Activated naive CD4-positive, alpha-beta T cell treated with anti-CD3 and anti-CD28 coated beads, Interleukin-2, amount 10 ng/mL, durations not matched to agents 7 days and 5 days (primary cell): ENCODE results near the gene VGLL4.

Experiments used
- CTCF ChIA-PET: fragments of 350-600 bp; sonication (Branson Sonifier 250); formaldehyde crosslinking; loops from one replicate; lab custom pipeline; 2021; ENCODE audit warnings: antibody characterized with exemption; lab: Charles Lee
- DNase-seq: peaks from one replicate; pipeline ENCODE4 v3.0.0-alpha.2; 2020
- H3K27ac Mint-ChIP-seq: one replicate; pipeline ENCODE4 v1.8.0; 2021; ENCODE audit warnings: mild to moderate bottlenecking, moderate library complexity, mixed read lengths
- H3K27me3 Mint-ChIP-seq: one replicate; pipeline ENCODE4 v1.8.0; 2021; ENCODE audit warnings: mild to moderate bottlenecking, mixed read lengths
- H3K36me3 Mint-ChIP-seq: one replicate; pipeline ENCODE4 v1.8.0; 2021; ENCODE audit warnings: mixed read lengths
- H3K4me1 Mint-ChIP-seq: one replicate; pipeline ENCODE4 v1.8.0; 2021; ENCODE audit warnings: mixed read lengths
- H3K4me3 Mint-ChIP-seq: one replicate; pipeline ENCODE4 v1.8.0; 2021; ENCODE audit warnings: mild to moderate bottlenecking, moderate library complexity, mixed read lengths
- H3K9me3 Mint-ChIP-seq: one replicate; pipeline ENCODE4 v1.8.0; 2021; ENCODE audit warnings: mixed read lengths

VGLL4 gene

GRCh38 chr3:11661827-11662226, 18.1 kb upstream of the VGLL4 start:
- no peaks in the 10 kb centered on the region for H3K36me3 Mint-ChIP-seq
- DNase-seq = no peak
- no peak overlapping the region for H3K4me3 Mint-ChIP-seq
- H3K9me3 Mint-ChIP-seq = no peaks in the 10 kb centered on the region
- peaks cover 2% of the 10 kb centered on the region for H3K27me3 Mint-ChIP-seq
- no peaks in the 10 kb centered on the region for H3K4me1 Mint-ChIP-seq
- H3K27ac Mint-ChIP-seq = no peak overlapping the region
- CTCF ChIA-PET = no interaction called here

- Mint-ChIP-seq H3K4me3 (no peak overlapping the region), H3K27ac (no peak overlapping the region), H3K36me3 (no peaks in the 10 kb centered on the region), H3K4me1 (no peaks in the 10 kb centered on the region), H3K9me3 (no peaks in the 10 kb centered on the region), H3K27me3 (peaks cover 9% of the 10 kb centered on the region)
- DNase-seq = no peak
- CTCF ChIA-PET = no interaction called here
These were observed 17.4 kb upstream of the VGLL4 start for GRCh38 chr3:11661052-11661656.

DNA sequence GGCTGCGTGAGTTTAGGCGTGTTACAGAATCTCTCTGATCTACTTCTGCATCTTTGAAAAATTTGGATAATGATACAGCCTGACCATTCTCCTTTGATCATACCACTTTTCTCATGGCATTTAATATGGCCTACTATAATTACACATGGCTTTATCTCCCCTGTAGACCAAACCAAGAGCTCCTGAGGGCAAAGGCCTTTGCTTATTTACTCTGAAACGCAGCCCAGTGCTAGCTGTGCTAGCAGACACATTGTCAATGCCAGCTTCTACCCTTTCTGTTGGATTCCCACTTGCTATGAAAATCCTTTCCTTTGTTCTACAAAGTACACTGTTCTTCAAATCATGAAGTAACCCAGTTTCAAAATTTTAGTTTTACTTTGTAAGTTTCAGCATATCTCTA, 16.5 kb upstream of the VGLL4 start:
- H3K9me3 Mint-ChIP-seq = no peaks in the 10 kb centered on the region
- CTCF ChIA-PET = interaction anchor here (0.6 to 0.7 kb wide), 2 partner anchors 17 to 191 kb away, joined by 3 read pairs; no protein-coding TSS in a partner anchor
- no peak for DNase-seq
- H3K27ac Mint-ChIP-seq = no peak overlapping the region
- H3K4me3 Mint-ChIP-seq = no peak overlapping the region
- H3K4me1 Mint-ChIP-seq = no peaks in the 10 kb centered on the region
- peaks cover 9% of the 10 kb centered on the region for H3K27me3 Mint-ChIP-seq
- no peaks in the 10 kb centered on the region for H3K36me3 Mint-ChIP-seq

DNA sequence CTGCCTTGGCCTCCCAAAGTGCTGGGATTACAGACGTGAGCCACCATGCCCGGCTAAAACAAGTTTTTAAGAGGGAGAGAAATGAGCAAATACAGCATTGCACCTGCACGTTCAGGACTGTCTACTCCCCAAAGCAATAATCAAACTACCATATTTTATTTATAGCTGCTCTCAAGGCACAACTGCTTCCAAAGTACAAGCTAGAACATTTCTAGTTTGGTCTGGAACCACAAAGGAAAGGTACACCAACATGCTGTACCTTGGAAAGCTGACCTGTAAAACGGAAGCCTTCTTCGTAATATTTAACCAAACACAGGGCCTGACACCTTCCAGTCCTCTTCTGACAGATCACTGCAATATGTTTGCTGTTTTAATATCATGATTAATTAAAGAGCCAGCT, 14.5 kb upstream of the VGLL4 start:
- Mint-ChIP-seq H3K4me1 (no peaks in the 10 kb centered on the region), H3K36me3 (no peaks in the 10 kb centered on the region), H3K9me3 (no peaks in the 10 kb centered on the region), H3K27me3 (peaks cover 9% of the 10 kb centered on the region), H3K27ac (no peak overlapping the region), H3K4me3 (no peak overlapping the region)
- no peak for DNase-seq
- CTCF ChIA-PET = no interaction called here

GRCh38 chr3:11655196-11655928, 11.6 kb upstream of the VGLL4 start:
- Mint-ChIP-seq H3K27me3 (peaks cover 9% of the 10 kb centered on the region), H3K27ac (no peak overlapping the region), H3K9me3 (no peaks in the 10 kb centered on the region), H3K36me3 (no peaks in the 10 kb centered on the region), H3K4me1 (no peaks in the 10 kb centered on the region), H3K4me3 (no peak overlapping the region)
- CTCF ChIA-PET = interaction anchor here (0.8 to 1.0 kb wide), 2 partner anchors 276 to 320 kb away, joined by 3 read pairs; no protein-coding TSS in a partner anchor
- DNase-seq = peak; percentile 23

DNA sequence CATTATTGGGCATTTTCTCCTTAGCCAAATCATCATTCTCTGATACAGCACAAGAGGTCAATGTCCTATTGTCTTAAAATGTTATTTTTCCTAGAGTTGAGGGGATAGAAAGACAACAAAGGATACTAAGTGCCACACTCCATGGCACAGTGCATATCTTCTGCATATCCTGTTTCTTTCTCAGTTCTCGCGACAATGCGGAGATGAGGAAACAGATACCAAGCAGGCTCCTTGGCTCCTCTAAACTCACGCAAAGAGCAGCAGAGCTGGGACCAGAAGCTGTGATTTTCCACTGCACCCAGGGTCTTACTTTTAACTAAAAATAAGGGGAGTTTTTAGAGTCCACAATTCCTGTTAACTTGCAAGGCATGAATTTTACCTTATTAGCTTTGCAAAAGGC, 10.5 kb upstream of the VGLL4 start:
- peaks cover 9% of the 10 kb centered on the region for H3K27me3 Mint-ChIP-seq
- H3K4me3 Mint-ChIP-seq = no peak overlapping the region
- CTCF ChIA-PET = interaction anchor here (1.3 kb wide), 1 partner anchor 280 kb away, joined by 3 read pairs; no protein-coding TSS in a partner anchor
- no peak for DNase-seq
- H3K27ac Mint-ChIP-seq = no peak overlapping the region
- H3K36me3 Mint-ChIP-seq = no peaks in the 10 kb centered on the region
- no peaks in the 10 kb centered on the region for H3K9me3 Mint-ChIP-seq
- H3K4me1 Mint-ChIP-seq = no peaks in the 10 kb centered on the region

GRCh38 chr3:11653298-11654055, 9.8 kb upstream of the VGLL4 start:
- Mint-ChIP-seq H3K27me3 (peaks cover 9% of the 10 kb centered on the region), H3K27ac (no peak overlapping the region), H3K36me3 (no peaks in the 10 kb centered on the region), H3K9me3 (no peaks in the 10 kb centered on the region), H3K4me3 (no peak overlapping the region), H3K4me1 (no peaks in the 10 kb centered on the region)
- CTCF ChIA-PET = interaction anchor here (1.3 to 1.5 kb wide), 2 partner anchors 274 to 280 kb away, joined by 3 to 9 read pairs; no protein-coding TSS in a partner anchor
- no peak for DNase-seq

DNA sequence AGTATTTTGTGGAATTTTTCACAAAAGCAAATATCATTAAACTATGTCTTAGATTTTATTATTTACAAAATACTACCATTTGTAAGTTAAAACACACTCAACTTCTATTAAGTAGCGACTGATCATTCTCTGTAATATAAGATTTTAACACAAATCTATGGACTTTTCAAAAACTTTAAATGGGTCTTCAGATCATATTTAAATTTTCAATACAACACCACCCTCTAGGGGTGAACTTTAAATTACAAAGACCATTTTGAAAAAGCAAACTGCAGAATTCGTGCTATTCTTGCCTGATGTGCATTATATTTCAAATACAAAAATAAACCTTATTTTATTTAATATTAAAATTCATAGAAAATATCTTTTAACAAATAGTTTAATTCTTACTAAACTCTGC, 8.2 kb upstream of the VGLL4 start:
- no peaks in the 10 kb centered on the region for H3K4me1 Mint-ChIP-seq
- no peak for DNase-seq
- CTCF ChIA-PET = interaction anchor here (0.7 to 5.4 kb wide), 15 partner anchors 20 to 694 kb away, joined by 3 to 61 read pairs (median 5); no protein-coding TSS in a partner anchor
- no peak overlapping the region for H3K4me3 Mint-ChIP-seq
- no peaks in the 10 kb centered on the region for H3K36me3 Mint-ChIP-seq
- H3K9me3 Mint-ChIP-seq = no peaks in the 10 kb centered on the region
- no peak overlapping the region for H3K27ac Mint-ChIP-seq
- H3K27me3 Mint-ChIP-seq = peaks cover 15% of the 10 kb centered on the region

GRCh38 chr3:11651477-11651876, 7.8 kb upstream of the VGLL4 start:
- no peak for DNase-seq
- Mint-ChIP-seq H3K9me3 (no peaks in the 10 kb centered on the region), H3K4me3 (no peak overlapping the region), H3K27me3 (peaks cover 15% of the 10 kb centered on the region), H3K27ac (no peak overlapping the region), H3K4me1 (no peaks in the 10 kb centered on the region), H3K36me3 (no peaks in the 10 kb centered on the region)
- CTCF ChIA-PET = interaction anchor here (0.6 to 5.4 kb wide), 18 partner anchors 21 to 693 kb away, joined by 3 to 61 read pairs (median 4); no protein-coding TSS in a partner anchor

- CTCF ChIA-PET = interaction anchor here (0.8 to 5.4 kb wide), 9 partner anchors 16 to 590 kb away, joined by 3 to 61 read pairs (median 4); no protein-coding TSS in a partner anchor
- peaks cover 12% of the 10 kb centered on the region for H3K27me3 Mint-ChIP-seq
- DNase-seq = no peak
- no peak overlapping the region for H3K4me3 Mint-ChIP-seq
- no peaks in the 10 kb centered on the region for H3K36me3 Mint-ChIP-seq
- H3K9me3 Mint-ChIP-seq = no peaks in the 10 kb centered on the region
- H3K27ac Mint-ChIP-seq = no peak overlapping the region
- no peaks in the 10 kb centered on the region for H3K4me1 Mint-ChIP-seq
These were observed 6.7 kb upstream of the VGLL4 start for GRCh38 chr3:11650391-11650790.

DNA sequence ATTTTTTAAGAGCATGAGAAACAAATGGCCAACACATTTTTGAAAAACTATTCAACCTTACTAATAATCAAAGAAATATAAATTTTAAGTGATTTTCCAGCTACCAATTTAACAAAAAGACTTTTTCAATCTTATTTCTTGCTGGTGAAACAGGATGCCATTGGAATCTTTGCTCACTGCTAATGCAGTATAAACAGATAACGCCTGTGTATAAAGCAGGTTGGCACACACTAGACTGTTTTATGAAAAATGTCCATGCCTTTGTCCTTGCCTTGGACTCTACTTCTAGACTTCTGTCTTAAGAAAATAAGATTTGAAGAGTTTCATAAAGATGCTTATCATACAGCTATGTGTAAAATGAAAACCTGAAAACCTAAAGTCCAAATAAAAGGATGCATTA, 5.0 kb upstream of the VGLL4 start:
- Mint-ChIP-seq H3K27me3 (peaks cover 18% of the 10 kb centered on the region), H3K27ac (no peak overlapping the region), H3K4me1 (peaks cover 5% of the 10 kb centered on the region), H3K9me3 (no peaks in the 10 kb centered on the region), H3K4me3 (no peak overlapping the region), H3K36me3 (no peaks in the 10 kb centered on the region)
- no peak for DNase-seq
- CTCF ChIA-PET = interaction anchor here (1.8 to 5.4 kb wide), 2 partner anchors 269 to 279 kb away, joined by 4 to 61 read pairs; no protein-coding TSS in a partner anchor

DNA sequence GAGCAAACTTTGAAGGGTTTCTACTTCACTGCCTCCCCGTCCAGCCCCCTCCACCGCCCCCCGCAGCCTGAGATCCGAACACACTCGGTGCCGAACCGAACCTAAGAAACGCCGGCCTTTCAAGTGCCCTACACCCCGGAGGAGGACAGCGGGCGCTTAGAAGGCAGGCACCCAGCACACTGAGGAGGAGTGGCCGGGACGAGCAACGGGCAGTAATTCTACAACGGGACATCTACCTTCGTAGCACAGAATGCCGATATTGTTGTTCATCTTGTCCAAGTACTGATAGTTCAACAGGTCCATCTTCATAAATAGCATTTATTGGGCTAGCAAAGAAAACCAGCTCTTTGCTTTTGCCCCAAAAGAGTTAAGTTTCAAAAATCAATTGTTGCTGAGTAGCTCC, 513 bp downstream of the VGLL4 start:
- CTCF ChIA-PET = interaction anchor here (0.6 to 1.8 kb wide), 4 partner anchors 9 to 264 kb away, joined by 3 to 6 read pairs (median 4); no protein-coding TSS in a partner anchor
- Mint-ChIP-seq H3K36me3 (peaks cover 31% of the 10 kb centered on the region), H3K9me3 (no peaks in the 10 kb centered on the region), H3K27me3 (peaks cover 25% of the 10 kb centered on the region), H3K27ac (peak overlapping the region; percentile 100), H3K4me1 (peaks cover 41% of the 10 kb centered on the region), H3K4me3 (peak overlapping the region; percentile 100)
- DNase-seq = no peak

- Mint-ChIP-seq H3K27ac (peak overlapping the region; percentile 100), H3K36me3 (peaks cover 37% of the 10 kb centered on the region), H3K27me3 (peaks cover 24% of the 10 kb centered on the region), H3K4me1 (peaks cover 47% of the 10 kb centered on the region), H3K9me3 (no peaks in the 10 kb centered on the region), H3K4me3 (peak overlapping the region; percentile 100)
- CTCF ChIA-PET = interaction anchor here (1.0 to 1.8 kb wide), 3 partner anchors 8 to 263 kb away, joined by 3 to 6 read pairs (median 5); no protein-coding TSS in a partner anchor
- peak; percentile 83 for DNase-seq
These were observed 1.1 kb downstream of the VGLL4 start for GRCh38 chr3:11642431-11643191.
